Measurements from ENCODE around the gene COMMD4.
A peak's percentile ranks its signal among the peaks of the same experiment; 100 is the strongest.

- TF ChIP-seq CTCF (IDR thresholded peaks at IDR 0.05), result peak; percentile 29 to 84 (median 62)
- TF ChIP-seq POLR2A (IDR thresholded peaks at IDR 0.05), result no peak
Observed at GRCh38 chr15:75307778-75308390, 28.0 kb upstream of the COMMD4 start.
